Cardiac septum (tissue), 1 donor: Measurements from ENCODE around the gene VSIG10L2. TPM values are rescaled to one million over a fixed set of nuclear protein-coding genes. Genes with fewer than 3 reads are reported as not detected.
"Not testable (repeated sequence)": the region's sequence is repeated elsewhere in the genome, so short reads cannot be mapped to it uniquely, and the experiment has no call there.

ENCODE experiments used
- DNase-seq: peaks from one replicate; pipeline ENCODE4 v3.0.0-alpha.2; 2020; ENCODE audit warnings: low spot score
- intact Hi-C: fragments of 100-400 bp; cut with DNase I; formaldehyde crosslinking; loops from one replicate; pipeline ENCODE4 v1.14.0; 2022
- long read RNA-seq: library from polyadenylated mRNA; unstranded; transcript quantifications from one replicate; pipeline ENCODE4 v2.0.0, GENCODE V29; 2021
- total RNA-seq: library from RNA; stranded (reverse); fragmentation: NEBNext Ultra II Directional; extraction: Animal tissue kit (Norgen Biotek cat#: 25700); gene quantifications from one replicate; pipeline ENCODE4 v1.2.1, GENCODE V29; 2021
- donor health status: DM: no; HTN: no; CAD: no.

The VSIG10L2 gene
- not detected for total RNA-seq
- long read RNA-seq = 0 reads

DNA sequence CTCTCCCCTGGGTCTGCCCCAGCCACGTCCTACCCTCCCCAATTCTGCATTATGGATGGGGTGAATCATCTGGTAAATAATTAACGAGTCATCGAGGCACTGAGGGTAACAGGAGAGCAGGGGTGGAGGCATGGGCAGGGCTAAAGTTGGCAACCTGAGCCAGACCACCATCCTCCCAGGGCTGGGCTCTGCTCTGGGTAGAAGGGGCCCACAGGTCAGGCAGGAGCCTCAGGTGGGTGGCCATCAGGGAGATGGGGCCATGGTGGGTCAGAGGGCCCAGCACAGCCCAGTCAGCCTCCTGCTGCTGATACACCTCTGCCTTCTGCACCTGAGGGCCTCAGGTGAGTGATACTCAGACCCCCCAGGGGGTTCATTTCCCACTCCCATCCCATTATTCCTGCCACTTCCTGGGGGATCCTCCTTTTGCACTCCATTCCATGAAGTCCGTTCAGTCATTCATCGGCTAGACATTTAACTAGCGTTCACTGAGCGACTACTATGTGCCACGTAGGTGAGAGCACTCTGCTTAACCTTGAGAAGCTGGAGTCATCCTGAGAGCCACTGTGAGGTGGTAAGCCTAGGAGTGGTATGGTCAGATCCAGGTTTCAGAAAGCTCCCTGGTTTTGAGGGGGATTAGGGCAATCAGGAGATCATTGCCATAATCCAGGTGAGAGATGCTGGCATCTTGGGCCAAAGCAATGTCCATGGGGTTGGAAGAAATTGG is at the start of gene VSIG10L2:
Gene VSIG10L2, plus strand, starts transcription at position 248 of the 724 bp plus-strand sequence. Its CDS starts 12 bp downstream, at position 260.
- DNase-seq = no peak
- intact Hi-C loops = no loop called here

DNA sequence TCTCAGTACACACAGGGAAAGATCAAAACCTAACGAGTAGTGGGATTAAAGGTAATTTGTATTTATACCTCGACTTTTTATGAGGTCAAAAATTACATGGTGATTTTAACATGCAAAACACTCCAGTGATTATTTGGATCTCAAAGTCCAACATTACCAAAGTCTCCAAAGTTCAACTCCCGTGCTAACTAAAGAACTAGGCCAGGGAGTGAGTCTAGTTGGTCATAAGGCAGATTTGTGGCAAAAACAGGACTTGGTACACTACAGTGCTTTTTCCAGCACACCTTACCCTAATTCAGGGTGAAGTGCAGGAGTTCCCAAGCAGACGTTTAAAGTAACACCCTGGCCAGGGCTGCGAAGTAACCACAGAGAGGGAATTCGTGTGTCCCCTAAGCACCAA is 44.0 kb upstream of the VSIG10L2 start:
- DNase-seq = no peak
- intact Hi-C loops = loop anchor here (2.0 kb wide), 1 partner anchor 15 kb away; the partner anchor contains the start of gene HYLS1

GRCh38 chr11:125902277-125902926 is 43.4 kb upstream of the VSIG10L2 start:
- DNase-seq = no peak
- intact Hi-C loops = loop anchor here (2.0 kb wide), 1 partner anchor 16 kb away; the partner anchor contains the start of gene HYLS1

- peak; percentile 94 for DNase-seq
- intact Hi-C loops = loop anchor here (2.0 kb wide), 1 partner anchor 16 kb away; the partner anchor contains the start of gene HYLS1
Measured at GRCh38 chr11:125902927-125903710, 42.7 kb upstream of the VSIG10L2 start, which contains the start of gene PUS3. Gene PUS3, minus strand, starts transcription at chr11:125903206. Its CDS starts 6,922 bp downstream, at chr11:125896284.

DNA sequence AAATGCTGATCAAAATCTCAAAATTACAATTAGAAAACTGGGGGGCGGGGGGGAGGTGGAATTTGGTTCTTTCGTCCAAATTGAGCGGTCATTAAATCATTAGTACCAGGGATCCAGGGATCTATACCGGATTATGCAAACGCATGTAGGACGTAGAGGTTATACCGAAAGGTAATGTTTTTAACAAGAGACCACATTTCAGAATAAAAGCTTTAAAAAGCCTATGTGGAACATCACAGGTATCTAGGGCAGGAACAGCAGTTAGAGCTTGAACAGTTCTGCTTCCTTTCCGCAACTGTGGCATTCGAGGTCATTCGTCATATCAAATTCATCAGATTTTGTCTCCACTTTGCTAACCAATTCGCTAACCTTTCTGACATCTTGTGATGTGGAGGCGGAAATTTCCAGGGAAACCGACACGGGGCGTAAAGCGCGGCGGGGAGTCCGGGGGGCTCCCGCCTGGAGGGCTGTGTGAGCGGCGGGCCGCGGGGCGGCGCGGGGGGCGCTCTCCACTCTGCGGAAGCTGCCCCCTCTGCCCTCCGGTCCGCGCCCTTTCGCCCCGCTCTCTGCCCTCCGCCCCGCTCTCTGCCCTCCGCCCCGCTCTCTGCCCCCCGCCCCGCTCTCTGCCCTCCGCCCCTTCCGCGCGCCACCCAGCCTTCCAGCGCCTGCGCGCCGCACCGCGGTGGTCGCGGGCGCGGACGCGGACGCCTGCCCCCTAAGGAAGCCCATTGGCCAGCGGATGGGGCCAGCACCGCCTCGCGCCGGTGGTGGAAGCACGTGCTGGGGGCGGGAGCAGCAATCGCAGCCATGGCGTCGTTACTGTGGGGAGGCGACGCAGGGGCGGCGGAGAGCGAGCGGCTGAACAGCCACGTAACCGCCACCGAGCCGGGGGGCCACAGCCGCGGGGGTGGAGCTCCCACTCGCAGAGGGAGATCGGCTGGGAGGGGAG is 41.9 kb upstream of the VSIG10L2 start, which contains the start of gene DDX25:
Gene DDX25, plus strand, starts transcription at position 798 of the 949 bp plus-strand sequence. Its CDS starts 10 bp downstream, at position 808.
- no peak for DNase-seq
- intact Hi-C loops = loop anchor here (2.0 kb wide), 1 partner anchor 17 kb away; the partner anchor contains the start of gene HYLS1

- DNase-seq = no peak
- intact Hi-C loops = no loop called here
Measured at GRCh38 chr11:125904678-125905077, 41.2 kb upstream of the VSIG10L2 start.

DNA sequence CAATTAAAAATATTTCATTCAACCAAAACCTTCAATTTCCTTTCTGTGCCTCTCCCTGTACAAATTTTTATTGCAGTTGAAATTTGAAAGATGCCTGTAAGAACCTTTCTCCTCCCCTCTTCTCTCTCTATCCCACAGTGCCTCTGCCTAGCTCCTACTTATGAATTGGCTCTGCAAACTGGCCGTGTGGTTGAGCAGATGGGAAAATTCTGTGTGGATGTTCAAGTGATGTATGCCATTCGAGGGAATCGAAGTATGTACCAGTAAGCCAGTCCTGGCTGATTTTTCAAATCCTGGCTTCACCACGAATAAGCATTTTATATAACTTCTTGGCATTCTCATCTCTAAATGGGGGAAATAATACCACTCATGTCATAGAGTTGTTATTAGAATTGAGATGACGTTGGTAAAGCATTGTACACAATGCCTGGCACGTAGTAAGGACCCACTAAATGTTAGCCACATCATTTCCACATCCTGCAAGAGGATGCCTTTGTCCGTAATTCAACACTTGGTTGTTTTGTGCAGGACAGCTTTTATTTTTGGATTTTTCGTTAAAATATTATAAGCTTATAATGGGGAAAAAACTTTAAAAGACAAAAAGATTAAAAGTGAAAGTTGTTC is 35.5 kb upstream of the VSIG10L2 start:
- intact Hi-C loops = no loop called here
- DNase-seq = no peak

GRCh38 chr11:125914601-125915000 is 31.2 kb upstream of the VSIG10L2 start:
- DNase-seq, intact Hi-C loops: not testable (repeated sequence)

GRCh38 chr11:125916683-125917347 is 29.0 kb upstream of the VSIG10L2 start:
- intact Hi-C loops = no loop called here
- DNase-seq = peak; percentile 68

- no peak for DNase-seq
- intact Hi-C loops = no loop called here
Measured at GRCh38 chr11:125918140-125918840, 27.6 kb upstream of the VSIG10L2 start.

DNA sequence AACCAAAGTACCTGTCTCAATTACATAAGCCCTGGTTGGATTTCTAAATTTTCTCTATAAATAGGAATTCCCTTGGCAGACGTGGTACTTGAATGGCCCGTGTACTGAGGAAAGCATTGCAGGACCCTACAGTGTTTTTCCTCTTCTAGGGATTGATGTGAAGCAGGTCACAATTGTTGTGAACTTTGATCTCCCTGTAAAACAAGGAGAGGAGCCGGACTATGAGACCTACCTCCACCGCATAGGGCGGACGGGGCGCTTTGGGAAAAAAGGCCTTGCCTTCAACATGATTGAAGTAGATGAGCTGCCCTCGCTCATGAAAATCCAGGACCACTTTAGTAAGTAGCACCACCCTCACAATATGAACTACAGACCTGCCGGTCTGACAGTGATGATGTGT is 24.8 kb upstream of the VSIG10L2 start:
- DNase-seq = no peak
- intact Hi-C loops = loop anchor here (10.0 kb wide), 1 partner anchor 344 kb away; the partner anchor contains the start of genes FOXRED1 and SRPRA

DNA sequence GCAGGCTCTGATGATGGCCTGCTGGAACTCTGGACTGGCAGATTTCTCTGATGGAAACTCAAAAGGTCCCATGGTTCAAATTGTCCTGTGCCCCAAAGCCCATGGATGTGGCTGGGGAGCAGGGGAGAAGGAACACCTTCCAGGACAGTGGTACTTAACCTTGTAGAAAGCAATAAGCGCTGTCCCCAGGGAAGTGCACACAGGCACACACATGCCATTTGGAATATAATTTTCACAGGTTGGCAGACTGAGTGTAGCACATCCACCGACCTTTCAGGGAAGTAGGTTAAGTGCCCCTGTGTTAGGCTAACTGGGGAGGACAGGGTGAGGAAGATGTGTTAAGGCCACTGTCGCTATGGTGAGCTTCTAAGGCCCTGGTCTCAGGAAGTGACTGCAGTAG is 23.7 kb upstream of the VSIG10L2 start:
- intact Hi-C loops = loop anchor here (10.0 kb wide), 1 partner anchor 343 kb away; the partner anchor contains the start of genes FOXRED1 and SRPRA
- DNase-seq = no peak

- intact Hi-C loops = loop anchor here (1.0 to 10.0 kb wide), 2 partner anchors 271 to 342 kb away; partner anchors contain the start of genes FOXRED1 and SRPRA
- DNase-seq = no peak
Measured at GRCh38 chr11:125923012-125923579, 22.7 kb upstream of the VSIG10L2 start.

- DNase-seq = no peak
- intact Hi-C loops = loop anchor here (1.0 to 10.0 kb wide), 2 partner anchors 271 to 341 kb away; partner anchors contain the start of genes FOXRED1 and SRPRA
Measured at GRCh38 chr11:125923633-125924032, 22.2 kb upstream of the VSIG10L2 start.

GRCh38 chr11:125924384-125925007 is 21.3 kb upstream of the VSIG10L2 start:
- intact Hi-C loops = loop anchor here (10.0 kb wide), 1 partner anchor 340 kb away; the partner anchor contains the start of genes FOXRED1 and SRPRA
- DNase-seq = no peak
